Measurements from ENCODE around the gene EXOSC7. TPM values are rescaled to one million over a fixed set of nuclear protein-coding genes. Genes with fewer than 3 reads are reported as not detected.

Gene EXOSC7
- total and polyA plus RNA-seq, 2 donors (not counting 3 experiments of a cell fraction or from before 2014, with no cell fraction given), result 44.5 to 53.8 TPM

GRCh38 chr3:45048244-45048643 lies 72.2 kb downstream of the EXOSC7 start:
- Histone ChIP-seq H3K9ac (replicated peaks; ENCODE audit: extremely low read depth, insufficient read depth, low read length) (no peak overlapping the region), H3K4me3 (replicated peaks in 1 of 3; ENCODE audit: insufficient read depth in 1 of 3, low read depth in 1 of 3, low read length in 3 of 3) (no peak overlapping the region), H3K9me3 (replicated peaks; ENCODE audit: control insufficient read depth, insufficient read depth, low read length) (no peaks in the 10 kb centered on the region), H3K27ac (ENCODE audit: insufficient read depth, low read depth, low read length) (no peak overlapping the region), H3K4me1 (ENCODE audit: control insufficient read depth, extremely low read depth, insufficient read depth, low read length) (no peaks in the 10 kb centered on the region), H3K36me3 (ENCODE audit: control insufficient read depth in 2 of 2, extremely low read depth in 1 of 2, insufficient read depth in 2 of 2, low read length in 2 of 2) (no peaks in the 10 kb centered on the region), H2AFZ (ENCODE audit: low read depth, low read length) (no peak overlapping the region), H3K27me3 (ENCODE audit: control insufficient read depth in 2 of 2, insufficient read depth in 2 of 2, low read length in 2 of 2) (peaks cover 18 to 20% of the 10 kb centered on the region in 2 experiments), H3K79me2 (ENCODE audit: control insufficient read depth, insufficient read depth, low read length) (no peaks in the 10 kb centered on the region), H3K4me2 (ENCODE audit: insufficient read depth, low read length) (no peak overlapping the region), H3K9me1 (replicated peaks; ENCODE audit: control insufficient read depth, extremely low read depth, insufficient read depth, low read length) (no peaks in the 10 kb centered on the region), H4K20me1 (replicated peaks; ENCODE audit: control insufficient read depth, extremely low read depth, insufficient read depth, low read length) (no peaks in the 10 kb centered on the region)
- intact Hi-C loops (cut with micrococcal nuclease), result no loop called here
- DNase-seq (ENCODE audit: low read depth, low spot score), result no peak
- TF ChIP-seq POLR2A (IDR thresholded peaks at IDR 0.05; ENCODE audit: low read depth, low read length), result no peak
- TF ChIP-seq FOS (IDR thresholded peaks at IDR 0.05; ENCODE audit: borderline replicate concordance, insufficient read depth, low read length), result no peak
- no peak for TF ChIP-seq GATA2 (IDR thresholded peaks at IDR 0.05; ENCODE audit: insufficient read depth, insufficient read length, low read depth, low read length)
- TF ChIP-seq MYC (IDR thresholded peaks at IDR 0.05; ENCODE audit: low read depth, low read length), result no peak
- TF ChIP-seq JUN (IDR thresholded peaks at IDR 0.05; ENCODE audit: borderline replicate concordance, insufficient read depth, insufficient read length, low read depth), result no peak
- TF ChIP-seq MAX (IDR thresholded peaks at IDR 0.05; ENCODE audit: insufficient read depth, insufficient read length), result no peak
- TF ChIP-seq EZH2 (IDR thresholded peaks at IDR 0.05; ENCODE audit: borderline replicate concordance, low read depth, low read length, severe bottlenecking), result no peak
- no peak for TF ChIP-seq CTCF (IDR thresholded peaks at IDR 0.05; ENCODE audit: extremely low read depth in 1 of 2, insufficient read depth in 1 of 2, low read depth in 1 of 2, low read length in 2 of 2)
- no peak for TF ChIP-seq POLR2AphosphoS5 (IDR thresholded peaks at IDR 0.05; ENCODE audit: insufficient read depth, low read depth, low read length)
- CTCF ChIA-PET, result interaction anchor here (1.1 to 2.5 kb wide), 2 partner anchors 156 to 162 kb away, joined by 3 to 7 read pairs; no protein-coding TSS in a partner anchor
- dilution Hi-C loops (cut with MboI; ENCODE audit: extremely low pct_ligation_motif_present, low sequenced_read_pairs), result loop anchor here (25.0 kb wide), 1 partner anchor 464 kb away; no protein-coding TSS in a partner anchor
- no TSS peak for BruUV-seq (replicated peaks)
- POLR2A ChIA-PET, result no interaction called here
- no peak for FAIRE-seq

Data from endothelial cell of umbilical vein (primary cell).